Tibial nerve (tissue), 4 donors: Measurements from ENCODE around the gene P2RY8. TPM values are rescaled to one million over a fixed set of nuclear protein-coding genes. Genes with fewer than 3 reads are reported as not detected.
"Not testable (repeated sequence)": the region's sequence is repeated elsewhere in the genome, so short reads cannot be mapped to it uniquely, and the experiment has no call there.

Experiments
- DNase-seq, 2 donors: peaks; one replicate each; pipeline ENCODE4 v3.0.0-alpha.2; 2019; ENCODE audit warnings: low spot score in 2 of 2
- H3K27ac ChIP-seq, 4 donors: fragments of 200-600 bp; sonication (generic) in 3 of 4; one replicate each; pipeline ENCODE4 v1.5.1; 2017 to 2019; ENCODE audit warnings: mild to moderate bottlenecking in 1 of 4
- H3K27me3 ChIP-seq, 2 donors: fragments of 200-600 bp; sonication (generic) in 1 of 2; one replicate each; pipeline versions ENCODE4 v1.5.1 to v1.6.0; 2017 to 2019
- H3K36me3 ChIP-seq, 3 donors: fragments of 200-600 bp; sonication (generic); one replicate each; pipeline ENCODE4 v1.5.1; 2018 to 2019
- H3K4me1 ChIP-seq, 4 donors: fragments of 200-600 bp; sonication (generic) in 3 of 4; one replicate each; pipeline ENCODE4 v1.5.1; 2017 to 2019
- H3K4me3 ChIP-seq, 4 donors: fragments of 200-600 bp; sonication (generic) in 3 of 4; one replicate each; pipeline ENCODE4 v1.5.1; 2017 to 2019; ENCODE audit warnings: mild to moderate bottlenecking in 1 of 4, moderate library complexity in 1 of 4
- H3K9me3 ChIP-seq, 4 donors: fragments of 200-600 bp; sonication (generic) in 3 of 4; one replicate each; pipeline ENCODE4 v1.5.1; 2017 to 2019
- CTCF ChIP-seq, 5 experiments: fragments of 200-600 bp in 3 of 5; fragments of 450-650 bp in 2 of 5; sonication (generic) in 3 of 5; IDR thresholded peaks; one replicate each; pipeline ENCODE4 v1.5.1; 2016 to 2019; ENCODE audit warnings: antibody characterized with exemption in 5 of 5, mild to moderate bottlenecking in 3 of 5, moderate library complexity in 2 of 5
- EP300 ChIP-seq, 2 donors: sonication (generic); formaldehyde crosslinking; IDR thresholded peaks; one replicate each; pipeline ENCODE4 v1.6.1; 2017; ENCODE audit warnings: antibody characterized with exemption in 2 of 2, mild to moderate bottlenecking in 1 of 2
- POLR2A ChIP-seq, 2 donors: fragments of 450-650 bp; IDR thresholded peaks; one replicate each; pipeline ENCODE4 v1.6.1; 2017; ENCODE audit warnings: antibody characterized with exemption in 2 of 2, mild to moderate bottlenecking in 2 of 2, moderate library complexity in 2 of 2
- WGBS, 2 donors: methylation state at CpG; one replicate each; pipeline ENCODE4 v1.1.5; 2018; 5-methylcytosine and 5-hydroxymethylcytosine counted together
- total RNA-seq, 4 donors: library from RNA; depleted of rRNA; stranded (reverse); fragments of >200 nt; gene quantifications; one replicate each; pipeline ENCODE4 v1.1.0, GENCODE V29; 2016

P2RY8 gene
- total RNA-seq, 4 donors from 2014 or later, result 0.84 to 2.8 (median 1.2) TPM

GRCh38 chrX:1546691-1547251, 9.8 kb upstream of the P2RY8 start:
- TF ChIP-seq EP300 (IDR thresholded peaks at IDR 0.05), result no peak
- TF ChIP-seq CTCF (IDR thresholded peaks at IDR 0.05), result no peak
- TF ChIP-seq POLR2A (IDR thresholded peaks at IDR 0.05), result no peak
- DNase-seq, result no peak
- Histone ChIP-seq H3K36me3 (no peaks in the 10 kb centered on the region), H3K9me3 (peaks cover 0 to 25% (median 2%) of the 10 kb centered on the region in 4 donors), H3K4me1 (no peaks in the 10 kb centered on the region), H3K27me3 (no peaks in the 10 kb centered on the region), H3K27ac (no peak overlapping the region), H3K4me3 (no peak overlapping the region)
- 64 to 66% methylated on average over 18 of the region's 18 CpGs for WGBS, 2 donors

GRCh38 chrX:1545776-1546408, 8.9 kb upstream of the P2RY8 start:
- DNase-seq, result no peak
- TF ChIP-seq POLR2A (IDR thresholded peaks at IDR 0.05), result no peak
- 83 to 92% methylated on average over 2 of the region's 2 CpGs for WGBS, 2 donors

GRCh38 chrX:1542994-1543725, 6.2 kb upstream of the P2RY8 start:
- DNase-seq, result no peak
- no peaks in the 10 kb centered on the region for H3K36me3 ChIP-seq
- no peak overlapping the region for H3K27ac ChIP-seq
- H3K9me3 ChIP-seq, result peaks cover 0 to 27% (median 2%) of the 10 kb centered on the region in 4 donors
- no peaks in the 10 kb centered on the region for H3K27me3 ChIP-seq
- no peak overlapping the region for H3K4me3 ChIP-seq
- WGBS, 2 donors, result 91 to 94% methylated on average over 22 of the region's 22 CpGs
- no peaks in the 10 kb centered on the region for H3K4me1 ChIP-seq
- TF ChIP-seq EP300 (IDR thresholded peaks at IDR 0.05), result no peak

More at GRCh38 chrX:1545776-1546408, 8.9 kb upstream of the P2RY8 start:
- H3K4me1 ChIP-seq, result no peaks in the 10 kb centered on the region
- H3K9me3 ChIP-seq, result peaks cover 0 to 29% (median 2%) of the 10 kb centered on the region in 4 donors
- H3K27me3 ChIP-seq, result no peaks in the 10 kb centered on the region
- no peak overlapping the region for H3K27ac ChIP-seq
- no peak overlapping the region for H3K4me3 ChIP-seq
- no peaks in the 10 kb centered on the region for H3K36me3 ChIP-seq

GRCh38 chrX:1539146-1539545, 2.2 kb upstream of the P2RY8 start:
- H3K4me3 ChIP-seq, H3K27me3 ChIP-seq, H3K36me3 ChIP-seq, H3K4me1 ChIP-seq, DNase-seq, H3K27ac ChIP-seq: not testable (repeated sequence)
- WGBS, 2 donors, result 94 to 95% methylated on average over 14 of the region's 14 CpGs
- peaks cover 0 to 17% (median 0%) of the 10 kb centered on the region in 4 donors for H3K9me3 ChIP-seq

- not testable (repeated sequence) for H3K27me3 ChIP-seq, H3K4me1 ChIP-seq, DNase-seq, H3K36me3 ChIP-seq
- H3K27ac ChIP-seq, result peak overlapping the region in 2 of 4 donors; percentile 68 to 71
- H3K9me3 ChIP-seq, result peaks cover 0 to 10% (median 0%) of the 10 kb centered on the region in 4 donors
- H3K4me3 ChIP-seq, result peak overlapping the region in 2 of 4 donors; percentile 46 to 50
- WGBS, 2 donors, result 80 to 84% methylated on average over 7 of the region's 7 CpGs
These were observed 718 bp upstream of the P2RY8 start for GRCh38 chrX:1537716-1538090.

GRCh38 chrX:1536712-1537030, 314 bp downstream of the P2RY8 start:
- TF ChIP-seq CTCF (IDR thresholded peaks at IDR 0.05) (no peak), EP300 (IDR thresholded peaks at IDR 0.05) (no peak), POLR2A (IDR thresholded peaks at IDR 0.05) (no peak)
- H3K27ac ChIP-seq, result peak overlapping the region in 3 of 4 donors; percentile 60 to 71 (median 68)

More at GRCh38 chrX:1536712-1537030, 314 bp downstream of the P2RY8 start:
- DNase-seq, result no peak
- Histone ChIP-seq H3K4me1 (no peaks in the 10 kb centered on the region), H3K9me3 (peaks cover 0 to 5% (median 0%) of the 10 kb centered on the region in 4 donors), H3K27me3 (no peaks in the 10 kb centered on the region), H3K36me3 (no peaks in the 10 kb centered on the region), H3K4me3 (peak overlapping the region in 3 of 4 donors; percentile 25 to 50 (median 46))
- 71 to 75% methylated on average over 17 of the region's 17 CpGs for WGBS, 2 donors
